Neuron (in vitro differentiated cells): ENCODE data around the gene KISS1R.

Experiments
- H2AFZ ChIP-seq: one replicate; pipeline ENCODE4 v1.6.1; 2013; ENCODE audit warnings: low read depth, mild to moderate bottlenecking, inconsistent platforms, low read length, moderate library complexity
- H3K27me3 ChIP-seq: one replicate; pipeline ENCODE4 v1.6.1; 2013; ENCODE audit warnings: low read length; ENCODE audit not compliant: insufficient read depth
- H3K36me3 ChIP-seq: one replicate; pipeline ENCODE4 v1.6.1; 2013; ENCODE audit warnings: low read length; ENCODE audit not compliant: insufficient read depth
- H3K4me1 ChIP-seq: one replicate; pipeline ENCODE4 v1.6.1; 2013; ENCODE audit warnings: low read length; ENCODE audit not compliant: insufficient read depth
- H3K4me3 ChIP-seq: 2 replicates; pipeline ENCODE4 v1.5.1; 2013; ENCODE audit warnings: mild to moderate bottlenecking, low read length, moderate library complexity
- H3K9me3 ChIP-seq: one replicate; pipeline ENCODE4 v1.6.1; 2013; ENCODE audit warnings: low read length

The KISS1R gene

GRCh38 chr19:947090-947706, 30.1 kb downstream of the KISS1R start:
- Histone ChIP-seq H3K4me3 (no peak overlapping the region), H2AFZ (no peak overlapping the region), H3K36me3 (peaks cover 6% of the 10 kb centered on the region), H3K27me3 (no peaks in the 10 kb centered on the region), H3K4me1 (peaks cover 6% of the 10 kb centered on the region), H3K9me3 (peaks cover 6% of the 10 kb centered on the region)

- peaks cover 6% of the 10 kb centered on the region for H3K36me3 ChIP-seq
- peaks cover 4% of the 10 kb centered on the region for H3K9me3 ChIP-seq
- H2AFZ ChIP-seq: no peak overlapping the region
- H3K4me1 ChIP-seq: no peaks in the 10 kb centered on the region
- no peaks in the 10 kb centered on the region for H3K27me3 ChIP-seq
- H3K4me3 ChIP-seq: no peak overlapping the region
Measured at GRCh38 chr19:947707-948539, 30.8 kb downstream of the KISS1R start.

- Histone ChIP-seq H3K4me3 (no peak overlapping the region), H3K27me3 (no peaks in the 10 kb centered on the region), H2AFZ (no peak overlapping the region), H3K36me3 (peaks cover 6% of the 10 kb centered on the region), H3K9me3 (no peaks in the 10 kb centered on the region), H3K4me1 (no peaks in the 10 kb centered on the region)
Measured at GRCh38 chr19:948842-949496, 31.8 kb downstream of the KISS1R start.

DNA sequence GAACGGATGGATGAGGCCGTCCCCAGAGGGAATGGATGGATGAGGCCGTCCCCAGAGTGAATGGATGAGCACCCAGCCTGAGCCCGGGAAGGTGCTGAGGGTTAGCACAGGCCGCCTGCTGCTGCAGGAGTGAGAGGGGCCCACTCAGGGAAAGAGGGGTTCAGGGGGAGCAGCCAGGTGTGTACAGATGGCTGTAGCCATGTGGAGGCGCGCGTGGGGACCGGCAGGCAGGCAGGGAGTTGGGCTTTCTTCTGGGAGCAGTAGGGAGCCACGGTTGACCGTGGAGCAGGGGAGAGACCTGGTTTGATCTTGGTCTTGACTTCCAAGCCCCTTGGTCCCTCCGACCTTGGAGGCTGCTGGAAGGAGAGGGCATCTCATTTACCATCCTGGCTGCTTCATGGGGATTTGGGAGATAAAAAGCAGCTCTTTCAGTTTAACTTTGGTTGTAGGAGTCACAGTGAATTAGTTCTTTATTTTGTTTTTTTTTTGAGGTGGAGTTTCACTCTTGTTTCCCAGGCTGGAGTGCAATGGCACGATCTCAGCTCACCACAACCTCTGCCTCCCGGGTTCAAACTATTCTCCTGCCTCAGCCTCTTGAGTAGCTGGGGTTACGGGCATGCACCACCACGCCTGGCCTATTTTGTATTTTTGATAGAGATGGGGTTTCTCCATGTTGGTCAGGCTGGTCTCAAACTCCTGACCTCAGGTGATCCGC, 33.4 kb downstream of the KISS1R start:
- H3K27me3 ChIP-seq: no peaks in the 10 kb centered on the region
- no peaks in the 10 kb centered on the region for H3K9me3 ChIP-seq
- H3K36me3 ChIP-seq: peaks cover 4% of the 10 kb centered on the region
- H3K4me3 ChIP-seq: no peak overlapping the region
- no peaks in the 10 kb centered on the region for H3K4me1 ChIP-seq
- no peak overlapping the region for H2AFZ ChIP-seq

- Histone ChIP-seq H3K27me3 (no peaks in the 10 kb centered on the region), H3K4me3 (no peak overlapping the region), H3K36me3 (peaks cover 4% of the 10 kb centered on the region), H3K4me1 (peaks cover 12% of the 10 kb centered on the region), H3K9me3 (no peaks in the 10 kb centered on the region), H2AFZ (no peak overlapping the region)
Measured at GRCh38 chr19:952049-952679, 35.0 kb downstream of the KISS1R start.

- Histone ChIP-seq H3K4me1 (peaks cover 12% of the 10 kb centered on the region), H3K4me3 (no peak overlapping the region), H3K36me3 (peaks cover 4% of the 10 kb centered on the region), H3K9me3 (no peaks in the 10 kb centered on the region), H3K27me3 (no peaks in the 10 kb centered on the region), H2AFZ (no peak overlapping the region)
Measured at GRCh38 chr19:952680-953444, 35.7 kb downstream of the KISS1R start.

DNA sequence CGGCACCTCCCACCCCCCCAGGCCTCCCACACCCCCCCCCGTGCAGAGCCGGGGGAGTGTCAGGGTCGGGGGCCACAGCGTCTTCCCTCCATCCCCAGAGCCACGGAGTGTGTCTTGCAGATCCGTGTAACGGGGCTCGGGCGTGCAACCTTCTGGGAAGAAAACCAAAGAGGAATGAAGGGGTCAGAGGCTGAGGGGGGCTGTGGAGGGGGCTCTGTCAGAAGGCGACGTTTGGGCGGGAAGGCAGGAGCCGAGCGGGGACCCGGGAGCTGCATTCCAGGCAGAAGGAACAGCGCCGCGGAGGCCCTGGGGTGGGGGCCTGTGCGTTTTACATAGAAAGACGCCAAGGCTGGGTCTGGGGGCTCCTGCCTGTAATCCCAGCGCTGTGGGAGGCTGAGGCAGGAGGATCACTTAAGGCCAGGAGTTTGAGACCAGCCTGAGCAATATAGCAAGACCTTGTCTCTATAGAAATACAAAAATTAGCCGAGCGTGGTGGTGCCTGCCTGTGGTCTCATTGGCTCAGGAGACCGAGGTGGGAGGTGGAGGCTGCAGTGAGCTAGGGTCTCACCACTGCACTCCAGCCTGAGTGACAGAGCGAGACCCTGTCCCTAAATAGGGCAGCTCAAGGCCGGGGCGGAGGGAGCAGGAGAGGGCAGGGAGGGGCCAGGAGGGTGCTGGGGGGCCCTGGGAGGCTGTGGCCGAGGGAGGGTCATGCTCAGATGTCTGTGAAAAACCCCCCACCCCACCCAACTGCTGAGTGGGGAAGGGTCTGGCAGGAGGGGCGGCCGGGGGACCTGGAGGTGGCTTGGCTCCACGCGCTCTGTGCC, 36.5 kb downstream of the KISS1R start:
- H3K4me3 ChIP-seq: no peak overlapping the region
- H3K27me3 ChIP-seq: no peaks in the 10 kb centered on the region
- H3K36me3 ChIP-seq: no peaks in the 10 kb centered on the region
- peaks cover 12% of the 10 kb centered on the region for H3K4me1 ChIP-seq
- no peak overlapping the region for H2AFZ ChIP-seq
- no peaks in the 10 kb centered on the region for H3K9me3 ChIP-seq

GRCh38 chr19:954272-954671, 37.1 kb downstream of the KISS1R start:
- Histone ChIP-seq H2AFZ (no peak overlapping the region), H3K4me3 (no peak overlapping the region), H3K27me3 (no peaks in the 10 kb centered on the region), H3K4me1 (peaks cover 12% of the 10 kb centered on the region), H3K36me3 (no peaks in the 10 kb centered on the region), H3K9me3 (no peaks in the 10 kb centered on the region)

- Histone ChIP-seq H3K4me3 (no peak overlapping the region), H3K4me1 (peaks cover 12% of the 10 kb centered on the region), H2AFZ (no peak overlapping the region), H3K27me3 (no peaks in the 10 kb centered on the region), H3K9me3 (no peaks in the 10 kb centered on the region), H3K36me3 (no peaks in the 10 kb centered on the region)
Measured at GRCh38 chr19:954672-955494, 37.8 kb downstream of the KISS1R start.

DNA sequence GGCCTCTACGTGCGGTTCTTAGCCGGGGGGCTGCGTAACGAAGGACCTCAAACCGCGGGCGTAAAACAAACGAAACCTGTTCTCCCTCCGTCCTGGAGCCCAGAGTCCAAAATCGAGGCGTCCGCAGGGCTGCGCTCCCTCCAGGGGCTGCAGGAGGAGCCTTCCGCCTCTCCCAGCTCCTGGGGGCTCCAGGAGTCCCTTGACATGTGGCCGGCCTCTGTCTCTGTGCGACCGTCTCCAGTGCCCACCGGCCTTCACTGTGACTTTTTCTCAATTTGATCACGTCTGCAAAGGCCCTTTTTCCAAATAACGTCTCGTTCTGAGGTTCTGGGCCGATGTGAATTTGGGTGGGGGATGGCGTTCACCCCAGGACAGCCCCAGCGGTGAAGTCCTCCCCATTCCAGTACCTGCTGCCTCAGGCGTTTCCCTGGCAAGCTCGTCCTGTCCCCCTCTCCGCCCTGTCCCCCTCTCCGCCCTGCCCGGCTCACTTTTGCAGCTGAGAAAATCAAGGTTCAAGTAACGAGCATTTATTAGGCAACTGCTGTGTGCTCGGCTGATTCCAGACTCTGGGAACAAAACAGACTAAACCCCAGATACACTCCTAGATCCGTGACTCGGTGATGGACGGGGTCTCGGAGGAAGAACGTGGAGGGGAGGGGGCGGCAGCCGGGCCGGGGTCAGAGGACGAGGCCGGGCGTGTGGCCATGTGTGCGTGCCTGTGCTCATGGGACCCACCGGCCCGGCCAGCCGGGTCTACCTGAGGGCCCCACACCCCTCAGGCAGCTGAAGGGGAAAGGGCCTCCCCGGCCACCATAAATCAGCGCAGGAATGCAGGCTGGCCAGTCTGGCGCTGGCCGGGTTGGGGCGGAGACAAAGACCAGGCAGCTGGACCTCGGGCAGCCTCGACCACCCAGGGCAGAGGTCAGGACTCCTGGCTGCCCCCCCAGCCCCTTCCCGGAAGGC, 39.0 kb downstream of the KISS1R start:
- Histone ChIP-seq H3K4me1 (peaks cover 12% of the 10 kb centered on the region), H2AFZ (no peak overlapping the region), H3K36me3 (no peaks in the 10 kb centered on the region), H3K27me3 (no peaks in the 10 kb centered on the region), H3K4me3 (no peak overlapping the region), H3K9me3 (no peaks in the 10 kb centered on the region)
